HG02759 (cell line): ENCODE results near the gene TUT4.
A peak's percentile ranks its signal among the peaks of the same experiment; 100 is the strongest.

Experiments used
- ATAC-seq: cut with Tn5 transposase; IDR thresholded peaks from one replicate; pipeline ENCODE4 v1.9.1; 2021; ENCODE audit warnings: mild to moderate bottlenecking, moderate library complexity; ENCODE audit not compliant: unreplicated experiment

Gene TUT4

DNA sequence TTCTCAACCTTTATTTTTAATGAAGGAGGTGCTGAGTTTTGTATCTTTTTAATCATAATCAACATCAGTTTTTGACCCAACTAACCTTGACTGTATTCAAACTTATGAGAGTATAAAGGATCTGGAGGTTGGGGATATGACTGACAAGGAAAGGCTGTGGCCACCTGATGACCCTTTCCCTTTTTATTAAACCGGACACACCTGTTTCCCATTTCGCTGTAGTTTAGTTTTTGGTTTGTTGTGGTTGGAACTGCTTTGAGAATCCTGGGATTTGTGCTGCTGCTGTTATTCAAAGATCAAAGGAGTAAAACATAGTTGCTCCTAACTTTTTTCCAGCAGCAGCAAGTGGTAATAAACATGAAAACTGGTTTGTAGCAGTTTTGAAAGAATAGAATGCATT lies 136.1 kb downstream of the TUT4 start:
- ATAC-seq = no peak

DNA sequence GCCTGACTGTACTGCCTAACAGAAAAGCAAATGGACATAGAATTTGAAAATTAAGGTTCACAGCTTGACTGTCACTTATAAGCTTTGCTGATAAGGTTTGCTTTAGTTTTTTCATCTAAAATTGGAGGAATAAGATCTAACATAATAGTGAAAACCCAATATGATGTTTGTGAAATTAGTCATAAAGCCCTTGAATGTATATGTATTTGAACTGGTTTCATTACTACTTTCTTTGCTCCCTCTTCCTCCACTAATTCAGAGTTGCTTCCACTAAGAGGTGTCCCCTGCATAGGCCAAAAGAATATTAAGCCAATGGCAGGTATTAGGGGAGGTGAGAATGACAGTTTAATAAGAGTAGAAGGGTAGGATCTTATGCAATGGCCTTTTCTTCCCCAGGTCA lies 137.9 kb downstream of the TUT4 start:
- no peak for ATAC-seq

DNA sequence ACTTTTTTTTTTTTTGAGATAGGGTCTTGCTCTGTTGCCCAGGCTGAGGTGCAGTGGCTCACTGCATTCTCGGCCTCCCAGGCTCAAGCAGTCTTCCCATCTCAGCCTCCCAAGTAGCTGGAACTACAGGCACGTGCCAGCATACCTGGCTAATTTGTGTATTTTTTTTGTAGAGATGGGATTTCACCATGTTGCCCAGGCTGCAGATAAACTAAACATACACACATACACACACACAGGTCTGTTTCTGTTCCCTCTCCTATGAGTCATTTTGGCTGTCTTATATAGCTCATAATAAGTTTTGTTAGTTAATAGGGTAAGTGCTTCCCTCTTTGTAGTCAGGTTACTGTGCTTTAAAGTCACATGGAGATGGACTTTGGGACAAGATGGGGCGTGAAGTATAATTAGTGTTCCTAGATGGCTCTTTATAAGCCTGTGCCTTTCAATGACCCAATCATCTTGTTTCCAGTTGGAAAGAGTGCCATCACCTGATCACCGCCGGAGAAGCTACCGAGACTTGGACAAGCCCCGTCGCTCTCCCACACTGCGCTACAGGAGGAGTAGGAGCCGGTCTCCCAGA lies 139.4 kb downstream of the TUT4 start:
- ATAC-seq = no peak

DNA sequence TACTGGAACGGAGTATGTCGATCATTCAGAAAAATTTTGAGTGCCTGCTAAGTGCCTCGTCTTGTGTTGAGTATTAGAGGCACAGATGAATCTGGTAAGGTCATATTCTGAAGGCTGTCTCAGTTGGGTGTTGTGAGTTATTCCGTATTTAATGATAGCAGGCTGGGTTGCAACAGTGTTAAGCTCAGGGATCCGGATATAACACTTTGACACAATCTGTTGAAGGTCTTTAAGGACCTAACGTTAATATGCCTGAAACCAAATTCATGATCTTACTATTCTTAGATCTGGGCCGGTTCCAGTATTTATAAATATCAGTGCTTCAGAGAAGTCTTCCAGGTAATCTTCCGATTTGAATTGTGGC lies 147.9 kb downstream of the TUT4 start:
- ATAC-seq = no peak

DNA sequence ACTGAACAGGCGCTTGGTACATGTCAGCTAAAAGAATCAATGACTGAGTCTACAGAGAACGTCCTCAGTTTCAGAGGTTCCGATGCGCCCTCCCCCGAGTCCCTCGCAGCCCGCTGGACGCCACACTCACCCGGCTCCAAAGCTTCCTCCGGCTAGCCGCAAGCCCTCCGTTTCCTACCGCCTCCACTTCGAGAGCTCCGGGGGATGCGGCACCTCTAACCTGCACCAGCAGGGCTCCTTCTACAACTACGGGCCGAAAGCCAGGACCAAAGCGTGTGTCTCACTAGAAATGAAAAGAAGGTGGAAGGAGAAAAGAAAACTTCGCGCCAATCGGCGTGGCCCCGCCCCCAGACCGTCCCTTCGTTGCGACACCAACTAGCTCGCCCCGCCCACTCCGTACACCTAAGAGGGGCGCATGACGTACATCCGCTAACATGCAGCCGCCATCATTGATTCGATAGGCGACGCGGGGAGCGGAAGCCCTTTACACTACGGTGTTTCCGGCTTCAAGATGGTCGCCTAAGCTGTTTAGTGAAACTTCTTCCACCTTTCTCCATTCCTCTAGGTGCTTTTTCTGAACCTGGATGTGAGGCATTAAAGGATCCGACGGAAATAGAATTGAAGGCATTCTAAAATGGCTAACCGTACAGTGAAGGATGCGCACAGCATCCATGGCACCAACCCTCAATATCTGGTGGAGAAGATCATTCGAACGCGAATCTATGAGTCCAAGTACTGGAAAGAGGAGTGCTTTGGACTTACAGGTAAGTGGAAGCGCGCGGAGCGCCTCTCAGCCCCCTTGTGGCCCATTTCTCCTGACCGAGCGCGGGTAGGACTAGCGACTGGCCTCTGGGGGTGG lies 148.5 kb downstream of the TUT4 start, which contains the start of the genes ORC1 and PRPF38A:
Gene ORC1 (minus strand): TSS at position 308 of the 859 bp plus-strand sequence. CDS start 2,200 bp downstream, outside the sequence.
Gene PRPF38A (plus strand): TSS at position 487 of the 859 bp plus-strand sequence. CDS start 148 bp downstream, at position 635.
- peak; percentile 94 for ATAC-seq

DNA sequence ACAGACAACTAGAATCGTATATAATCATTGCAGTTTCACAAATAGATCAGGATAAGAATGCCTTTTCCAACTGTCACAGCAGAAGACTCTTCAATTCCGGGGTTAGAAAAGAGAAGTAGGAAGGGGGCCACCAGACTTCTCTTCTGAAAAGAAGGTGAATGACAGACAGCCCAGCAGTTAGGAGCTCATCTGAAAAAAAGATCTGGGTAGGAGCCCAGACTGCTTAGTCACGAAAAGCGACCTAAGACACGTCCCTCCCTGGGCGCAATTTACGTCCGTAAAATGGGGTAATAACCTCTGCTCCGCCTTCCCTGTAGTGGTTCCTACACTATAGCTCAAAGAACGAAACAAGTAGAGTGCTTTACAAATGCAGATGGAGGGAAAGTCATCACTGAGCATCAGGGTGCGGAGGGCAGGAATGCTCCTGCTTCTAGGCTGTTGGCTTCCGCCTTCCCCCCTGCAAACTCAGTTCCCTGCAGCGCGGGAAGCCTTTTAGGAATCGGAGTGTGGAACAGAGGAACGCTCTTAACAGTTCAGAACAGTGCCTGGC lies 149.3 kb downstream of the TUT4 start:
- peak; percentile 34 for ATAC-seq

DNA sequence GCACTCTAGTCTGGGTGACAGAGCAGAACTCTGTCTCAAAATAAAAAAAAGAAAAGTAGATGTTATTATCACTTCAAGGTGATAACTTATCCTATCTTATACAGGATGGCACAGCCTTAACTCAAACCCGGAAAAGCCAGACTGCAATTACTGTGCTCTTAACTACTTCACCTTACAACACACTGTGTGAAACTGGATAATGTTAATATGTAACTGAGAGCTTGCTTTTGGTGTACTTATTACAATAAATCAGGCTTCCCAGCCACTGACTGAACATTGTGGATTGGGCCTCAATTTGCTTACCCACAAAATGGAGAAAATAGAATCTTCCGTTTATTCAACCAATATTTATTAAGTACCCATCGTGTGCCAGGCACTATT lies 150.0 kb downstream of the TUT4 start:
- no peak for ATAC-seq

DNA sequence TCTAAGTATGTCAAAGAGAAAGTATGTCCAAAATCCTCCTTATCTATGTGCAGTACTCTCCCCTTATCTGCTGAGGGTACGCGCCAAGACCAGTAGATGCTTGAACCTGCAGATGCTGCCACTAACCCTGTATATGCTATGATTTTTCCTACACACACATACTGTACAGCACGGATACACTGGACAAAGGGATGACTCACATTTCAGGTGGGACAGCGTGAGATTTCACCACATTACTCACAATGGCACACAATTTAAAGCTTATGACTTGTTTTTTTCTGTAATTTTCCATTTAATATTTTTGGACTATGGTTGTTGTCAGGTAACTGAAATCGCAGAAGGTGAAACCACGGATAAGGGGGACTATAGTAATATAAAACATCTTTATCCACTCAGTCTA lies 152.8 kb downstream of the TUT4 start:
- no peak for ATAC-seq

DNA sequence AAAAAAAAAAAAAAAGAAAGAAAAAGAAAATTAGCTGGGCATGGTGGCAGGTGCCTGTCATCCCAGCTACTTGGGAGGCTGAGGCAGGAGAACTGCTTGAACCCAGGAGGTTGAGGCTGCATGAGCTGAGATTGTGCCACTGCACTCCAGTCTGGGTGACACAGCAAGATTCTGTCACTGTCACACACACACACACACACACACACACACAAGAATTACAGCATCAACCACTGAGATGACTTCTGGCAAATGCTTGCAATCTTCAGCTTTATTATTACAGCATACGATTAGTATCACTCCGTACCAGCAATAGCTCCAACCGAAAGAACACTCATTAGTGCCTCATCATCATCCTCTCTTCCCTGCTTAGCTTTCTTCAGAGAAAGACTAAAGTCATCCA lies 153.3 kb downstream of the TUT4 start:
- ATAC-seq = no peak

DNA sequence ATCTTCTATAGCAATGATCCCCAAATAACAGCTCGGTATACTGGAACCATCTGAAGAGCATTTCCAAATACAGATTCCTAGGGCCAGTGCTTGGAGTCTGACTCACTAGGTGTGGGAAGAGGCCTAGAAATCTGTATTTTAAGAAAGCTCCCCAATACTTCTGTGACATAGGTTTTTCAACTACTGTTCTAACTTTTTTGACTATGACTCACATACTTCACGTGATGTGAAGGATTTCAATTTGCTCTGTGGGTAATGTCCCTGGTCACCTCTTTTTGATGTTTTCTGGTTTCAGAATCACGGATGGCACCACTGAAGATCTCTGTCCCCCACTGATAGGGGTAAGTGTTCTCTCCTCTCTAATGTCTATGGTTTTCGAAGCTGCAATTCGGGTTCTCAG lies 159.7 kb downstream of the TUT4 start:
- ATAC-seq = no peak

DNA sequence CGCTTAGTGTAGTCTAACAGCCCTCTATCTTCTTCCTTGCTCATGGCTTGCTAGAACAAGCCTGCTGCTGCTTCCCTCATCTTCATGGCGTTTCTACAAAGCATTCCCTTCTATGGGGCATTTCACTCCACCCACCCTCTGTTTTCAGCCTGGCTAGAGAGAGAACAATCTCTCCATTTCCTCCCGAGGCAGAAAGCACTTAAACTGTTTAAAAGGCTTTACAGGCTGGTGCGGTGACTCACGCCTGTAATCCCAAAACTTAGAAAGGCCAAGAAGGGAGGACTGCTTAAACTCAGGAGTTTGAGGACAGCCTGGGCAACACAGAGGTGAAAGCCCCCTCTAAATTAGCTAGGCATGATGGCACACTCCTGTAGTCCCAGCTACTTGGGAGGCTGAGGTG lies 166.4 kb downstream of the TUT4 start:
- no peak for ATAC-seq

DNA sequence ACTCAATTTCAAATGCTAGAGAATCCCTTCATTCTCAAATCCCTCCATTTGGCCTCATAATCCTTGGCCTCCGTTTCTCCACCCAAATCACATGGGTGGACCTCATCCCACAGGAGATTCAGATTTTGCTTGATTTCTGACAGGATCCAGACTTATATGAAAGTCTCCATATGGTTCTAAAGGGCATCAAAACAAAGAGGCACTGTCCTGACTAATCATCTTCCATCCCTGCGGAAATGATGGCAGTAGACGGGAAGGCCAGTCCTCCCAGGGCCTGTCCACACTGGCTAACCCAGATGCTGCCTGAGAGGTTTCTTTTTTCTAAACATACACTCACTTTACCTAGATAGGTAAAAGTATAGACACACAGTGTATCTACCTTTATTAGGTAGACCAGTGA lies 167.5 kb downstream of the TUT4 start:
- ATAC-seq = no peak
